ENCODE data around the gene XRCC1. TPM values are rescaled to one million over a fixed set of nuclear protein-coding genes. Genes with fewer than 3 reads are reported as not detected.

Gene XRCC1
- total RNA-seq, 4 donors from 2014 or later: 12.3 to 23.8 (median 18.6) TPM

GRCh38 chr19:43622070-43622469 lies 46.7 kb upstream of the XRCC1 start:
- Histone ChIP-seq H3K4me1 (peaks cover 11 to 46% (median 15%) of the 10 kb centered on the region in 3 donors), H3K4me3 (no peak overlapping the region), H3K27me3 (no peaks in the 10 kb centered on the region), H3K27ac (no peak overlapping the region), H3K9me3 (no peaks in the 10 kb centered on the region), H3K36me3 (no peaks in the 10 kb centered on the region)
- intact Hi-C loops (cut with DNase I): no loop called here
- TF ChIP-seq POLR2A (IDR thresholded peaks at IDR 0.05): no peak
- no peak for TF ChIP-seq CTCF (IDR thresholded peaks at IDR 0.05)
- no peak for DNase-seq
- WGBS, 2 donors: 61 to 66% methylated on average over 4 of the region's 4 CpGs

DNA sequence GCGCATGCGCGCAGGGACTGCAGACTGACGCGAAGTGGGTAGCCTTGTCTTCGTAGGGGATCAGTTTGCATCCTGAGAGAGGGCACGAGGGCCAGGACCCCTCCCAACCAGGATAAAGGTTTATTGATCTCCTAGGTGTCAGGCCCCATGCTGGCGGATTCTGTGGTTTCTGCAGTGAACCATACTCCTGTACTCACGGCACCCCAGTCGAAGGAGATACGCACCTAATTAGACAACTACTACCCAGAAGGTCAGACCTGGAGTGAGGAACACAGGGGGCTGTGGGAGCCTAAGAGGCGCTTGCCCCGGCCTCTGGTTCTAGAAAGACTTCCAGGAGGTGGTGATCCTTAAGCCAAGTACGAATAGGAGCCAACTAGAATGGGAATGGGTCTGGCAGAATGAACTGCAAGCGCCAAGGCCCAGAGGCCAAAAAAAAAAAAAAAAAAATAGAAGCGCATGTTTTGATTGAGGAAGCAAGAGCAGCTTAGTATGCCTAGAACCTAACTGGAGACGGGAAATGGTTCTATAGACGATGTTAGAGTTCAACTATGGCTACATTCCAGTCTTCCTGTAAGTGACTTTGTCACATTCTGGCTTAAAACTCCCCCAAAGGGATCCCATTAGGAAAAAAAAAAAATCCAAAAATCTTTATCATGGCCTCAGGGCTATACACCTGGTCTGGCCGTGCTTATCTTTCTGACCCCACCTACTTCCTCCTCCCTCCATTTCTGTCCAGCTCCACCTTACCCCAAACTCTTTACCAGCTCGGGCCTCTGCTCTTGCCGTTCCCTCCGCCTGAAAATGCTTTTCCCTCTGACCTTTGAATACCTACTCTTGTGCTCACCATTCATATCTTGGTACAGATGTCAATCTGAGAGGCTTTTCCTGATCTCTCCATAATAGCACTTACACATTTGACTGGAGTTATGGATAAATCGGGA lies 45.0 kb upstream of the XRCC1 start:
- Histone ChIP-seq H3K4me3 (peak overlapping the region; percentile 66 to 90 (median 72)), H3K36me3 (no peaks in the 10 kb centered on the region), H3K9me3 (no peaks in the 10 kb centered on the region), H3K27me3 (no peaks in the 10 kb centered on the region), H3K4me1 (peaks cover 14 to 41% (median 15%) of the 10 kb centered on the region in 3 donors), H3K27ac (peak overlapping the region; percentile 88 to 96 (median 92))
- TF ChIP-seq POLR2A (IDR thresholded peaks at IDR 0.05) (no peak), CTCF (IDR thresholded peaks at IDR 0.05) (no peak)
- intact Hi-C loops (cut with DNase I): no loop called here
- whole genome bisulfite sequencing, 2 donors: 27 to 42% methylated on average over 19 to 20 of the region's 23 CpGs
- no peak for DNase-seq

DNA sequence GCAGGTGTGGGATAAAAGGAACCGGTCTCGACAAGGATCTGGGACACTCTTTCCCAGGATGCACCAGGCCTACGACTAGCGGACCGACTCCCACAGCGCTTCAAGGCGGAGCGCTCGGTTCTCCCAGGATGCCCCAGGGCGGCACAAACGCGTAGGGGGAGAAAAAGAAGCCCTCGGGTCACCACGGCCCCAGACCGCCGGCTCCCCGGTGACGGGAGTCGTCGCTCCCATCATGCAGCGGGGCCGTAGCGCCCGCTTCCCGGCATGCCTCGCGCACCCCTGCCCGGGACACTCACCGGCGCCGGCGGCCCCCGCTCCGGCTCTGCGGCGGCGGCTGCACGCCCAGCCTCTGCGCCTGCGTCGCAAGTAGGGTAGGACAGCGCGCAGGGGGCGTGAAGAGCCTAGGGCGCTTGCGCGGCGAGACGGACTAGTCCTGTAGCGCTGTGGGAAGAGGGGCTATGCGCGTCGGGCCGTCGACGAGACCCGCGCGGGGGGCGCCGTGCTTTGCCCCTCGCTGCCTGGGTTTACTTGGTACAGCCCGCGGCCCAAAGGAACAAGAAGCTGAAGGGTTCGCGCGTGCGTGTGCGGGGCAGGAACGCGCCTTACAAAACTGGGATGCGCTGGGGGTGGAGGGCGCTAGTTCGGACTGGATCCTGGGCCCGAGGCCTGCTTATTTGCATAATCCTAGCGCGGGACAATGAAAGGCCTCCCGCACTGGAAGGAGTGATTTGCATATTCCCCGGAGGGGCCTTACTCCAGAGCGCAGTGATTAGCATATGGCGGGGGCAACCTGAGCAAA lies 44.1 kb upstream of the XRCC1 start, which contains the start of gene ZNF428:
ZNF428 (minus strand) TSS at position 368 of the 799 bp plus-strand sequence. CDS start 5,325 bp downstream, outside the sequence.
- peak in 3 of 4 donors; percentile 47 to 75 (median 73) for TF ChIP-seq POLR2A (IDR thresholded peaks at IDR 0.05)
- TF ChIP-seq CTCF (IDR thresholded peaks at IDR 0.05): peak in 1 of 6 experiments; percentile 2
- Histone ChIP-seq H3K9me3 (no peaks in the 10 kb centered on the region), H3K4me1 (peaks cover 14 to 32% (median 15%) of the 10 kb centered on the region in 3 donors), H3K27ac (peak within 1 kb of the TSS; percentile 88 to 96 (median 92)), H3K4me3 (peak within 1 kb of the TSS; percentile 66 to 90 (median 72)), H3K27me3 (no peaks in the 10 kb centered on the region), H3K36me3 (no peaks in the 10 kb centered on the region)
- peak; percentile 32 for DNase-seq
- 0% methylated on average over 5 to 30 of the region's 81 CpGs for WGBS, 2 donors
- intact Hi-C loops (cut with DNase I): no loop called here

DNA sequence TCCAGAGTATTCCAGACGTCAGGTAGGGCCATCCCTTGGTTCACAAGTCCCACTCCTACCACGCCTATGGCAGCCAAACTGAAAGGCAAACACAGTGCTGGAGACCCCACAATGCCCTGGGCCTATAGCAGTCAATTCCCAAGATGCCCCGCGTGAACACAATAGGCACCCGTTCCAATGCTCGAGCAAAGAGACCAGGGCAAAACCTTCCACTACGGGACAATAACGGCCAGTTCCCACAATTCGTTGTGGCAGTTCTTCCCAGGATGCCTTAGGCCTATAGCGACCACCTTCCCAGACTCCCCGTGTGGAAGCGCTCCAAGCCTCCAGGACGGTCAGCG lies 43.6 kb upstream of the XRCC1 start:
- Histone ChIP-seq H3K9me3 (no peaks in the 10 kb centered on the region), H3K27me3 (no peaks in the 10 kb centered on the region), H3K36me3 (peaks cover 0 to 6% (median 0%) of the 10 kb centered on the region in 3 donors), H3K4me1 (peaks cover 14 to 30% (median 15%) of the 10 kb centered on the region in 3 donors), H3K4me3 (peak overlapping the region; percentile 66 to 90 (median 72)), H3K27ac (peak overlapping the region; percentile 88 to 96 (median 92))
- WGBS, 2 donors: 0% methylated on average over 1 to 2 of the region's 14 CpGs
- intact Hi-C loops (cut with DNase I): no loop called here
- TF ChIP-seq CTCF (IDR thresholded peaks at IDR 0.05) (no peak), POLR2A (IDR thresholded peaks at IDR 0.05) (no peak)
- no peak for DNase-seq

All from esophagus squamous epithelium (tissue), 5 donors.